Right lobe of liver (tissue), 4 donors: Measurements from ENCODE around the gene PPP1R14C.

ENCODE experiments used
- POLR2A ChIP-seq: fragments of 450-650 bp; IDR thresholded peaks from one replicate; pipeline ENCODE4 v1.6.1; 2017; ENCODE audit warnings: antibody characterized with exemption, mild to moderate bottlenecking
- TF ChIP-seq, protein P1 (sequence below), 4 donors: fragments of 200-600 bp in 3 of 4; fragments of 450-650 bp in 1 of 4; IDR thresholded peaks; one replicate each; pipeline versions ENCODE4 v1.5.1 to v1.8.0; 2016 to 2022; ENCODE audit warnings: antibody characterized with exemption in 4 of 4, mild to moderate bottlenecking in 2 of 4
- donor health status: DM: no; HTN: no; CAD: no.
- donor health status: DM: no; HTN: no; CAD: no.
- donor health status: DM: no; HTN: yes; CAD: no.

GRCh38 chr6:150236114-150236513 lies 93.3 kb downstream of the PPP1R14C start:
- TF ChIP-seq, protein P1, sequence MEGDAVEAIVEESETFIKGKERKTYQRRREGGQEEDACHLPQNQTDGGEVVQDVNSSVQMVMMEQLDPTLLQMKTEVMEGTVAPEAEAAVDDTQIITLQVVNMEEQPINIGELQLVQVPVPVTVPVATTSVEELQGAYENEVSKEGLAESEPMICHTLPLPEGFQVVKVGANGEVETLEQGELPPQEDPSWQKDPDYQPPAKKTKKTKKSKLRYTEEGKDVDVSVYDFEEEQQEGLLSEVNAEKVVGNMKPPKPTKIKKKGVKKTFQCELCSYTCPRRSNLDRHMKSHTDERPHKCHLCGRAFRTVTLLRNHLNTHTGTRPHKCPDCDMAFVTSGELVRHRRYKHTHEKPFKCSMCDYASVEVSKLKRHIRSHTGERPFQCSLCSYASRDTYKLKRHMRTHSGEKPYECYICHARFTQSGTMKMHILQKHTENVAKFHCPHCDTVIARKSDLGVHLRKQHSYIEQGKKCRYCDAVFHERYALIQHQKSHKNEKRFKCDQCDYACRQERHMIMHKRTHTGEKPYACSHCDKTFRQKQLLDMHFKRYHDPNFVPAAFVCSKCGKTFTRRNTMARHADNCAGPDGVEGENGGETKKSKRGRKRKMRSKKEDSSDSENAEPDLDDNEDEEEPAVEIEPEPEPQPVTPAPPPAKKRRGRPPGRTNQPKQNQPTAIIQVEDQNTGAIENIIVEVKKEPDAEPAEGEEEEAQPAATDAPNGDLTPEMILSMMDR (IDR thresholded peaks at IDR 0.05) = no peak
- no peak for TF ChIP-seq POLR2A
